Neutrophil (primary cell): ENCODE results near the gene PLCD4.

Experiments used
- H3K27ac ChIP-seq: fragments of 200-600 bp; sonication (generic); 2 replicates; pipeline ENCODE4 v1.5.1; 2016; ENCODE audit warnings: mild to moderate bottlenecking, moderate library complexity
- H3K27me3 ChIP-seq: fragments of 200-600 bp; sonication (generic); 2 replicates; pipeline ENCODE4 v1.6.0; 2016; ENCODE audit warnings: mild to moderate bottlenecking
- H3K36me3 ChIP-seq: fragments of 200-600 bp; sonication (generic); 2 replicates; pipeline ENCODE4 v1.5.1; 2017
- H3K4me1 ChIP-seq, 2 experiments: fragments of 200-600 bp in 1 of 2; sonication (generic) in 1 of 2; 1 replicate in 1 of 2; 2 replicates in 1 of 2; pipeline versions ENCODE4 v1.5.1 to v1.6.1; 2013 to 2016; ENCODE audit warnings: low read depth in 1 of 2, low read length in 1 of 2, mild to moderate bottlenecking in 1 of 2, moderate library complexity in 1 of 2; ENCODE audit not compliant: control insufficient read depth in 1 of 2, insufficient read depth in 1 of 2
- H3K4me3 ChIP-seq, 2 experiments: fragments of 200-600 bp in 1 of 2; sonication (generic) in 1 of 2; 1 replicate in 1 of 2; 2 replicates in 1 of 2; pipeline ENCODE4 v1.5.1; 2013 to 2016; ENCODE audit warnings: low read depth in 1 of 2, low read length in 1 of 2, mild to moderate bottlenecking in 1 of 2, moderate library complexity in 1 of 2
- H3K9me3 ChIP-seq: fragments of 200-600 bp; sonication (generic); 2 replicates; pipeline ENCODE4 v1.5.1; 2016
- CTCF ChIP-seq: fragments of 200-600 bp; sonication (generic); IDR thresholded peaks from 2 replicates; pipeline ENCODE4 v1.5.1; 2016; ENCODE audit warnings: antibody characterized with exemption

The PLCD4 gene

GRCh38 chr2:218635719-218636118 is 28.0 kb downstream of the PLCD4 start:
- H3K4me3 ChIP-seq: no peak overlapping the region
- no peaks in the 10 kb centered on the region for H3K9me3 ChIP-seq
- H3K36me3 ChIP-seq: peaks cover 78% of the 10 kb centered on the region
- no peak overlapping the region for H3K27ac ChIP-seq
- peaks cover 6% of the 10 kb centered on the region in 2 experiments for H3K4me1 ChIP-seq
- H3K27me3 ChIP-seq: no peaks in the 10 kb centered on the region
- TF ChIP-seq CTCF: no peak

DNA sequence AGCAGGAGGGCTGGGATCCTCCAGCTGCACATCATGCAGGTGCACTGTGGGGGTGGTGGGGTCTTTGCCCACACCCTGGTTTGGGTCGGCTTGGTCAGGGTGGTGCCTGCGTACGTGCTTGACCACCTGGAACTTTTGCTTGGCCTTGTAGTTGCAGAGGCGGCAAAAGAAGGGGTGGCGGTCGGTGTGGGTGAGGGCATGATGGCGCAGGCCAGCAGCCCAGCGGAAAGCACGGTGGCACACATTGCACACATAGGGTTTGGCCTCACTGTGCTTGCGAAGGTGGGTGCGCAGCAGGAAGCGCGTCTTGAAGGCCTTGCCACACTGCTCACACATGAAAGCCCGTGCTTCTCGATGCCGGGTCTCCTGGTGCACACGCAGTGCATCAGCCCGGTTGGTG is 30.7 kb downstream of the PLCD4 start:
- no peak overlapping the region for H3K27ac ChIP-seq
- H3K36me3 ChIP-seq: peaks cover 92% of the 10 kb centered on the region
- H3K27me3 ChIP-seq: no peaks in the 10 kb centered on the region
- no peak overlapping the region for H3K4me3 ChIP-seq
- peaks cover 6% of the 10 kb centered on the region in 2 experiments for H3K4me1 ChIP-seq
- TF ChIP-seq CTCF: no peak
- H3K9me3 ChIP-seq: no peaks in the 10 kb centered on the region

DNA sequence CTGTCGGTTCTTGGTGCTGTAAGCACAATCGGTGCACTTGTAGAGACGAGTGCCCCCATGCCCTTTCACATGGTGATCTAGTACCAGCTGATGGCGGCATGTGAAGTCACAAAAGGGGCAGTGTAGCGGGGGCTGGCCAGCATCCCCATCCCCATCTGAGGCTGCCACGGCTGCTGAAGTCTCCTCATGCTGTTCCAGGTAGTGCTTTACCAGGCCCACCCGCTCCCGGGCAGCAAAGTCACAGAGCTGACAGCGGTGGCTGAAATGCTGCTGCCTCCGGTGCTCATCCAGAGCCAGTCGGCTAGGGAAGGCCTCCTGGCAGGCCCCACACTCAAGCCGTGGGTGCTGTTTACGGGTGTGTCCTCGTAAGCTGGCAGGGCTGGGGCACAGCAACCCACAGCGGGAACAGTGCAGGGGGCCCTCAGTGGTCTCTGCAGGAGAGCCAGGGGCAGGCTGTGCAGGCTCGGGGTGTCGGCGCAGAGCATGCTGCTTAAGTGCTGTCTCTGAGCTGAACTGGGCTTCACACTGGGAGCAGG is 34.5 kb downstream of the PLCD4 start:
- no peak for TF ChIP-seq CTCF
- Histone ChIP-seq H3K9me3 (no peaks in the 10 kb centered on the region), H3K4me1 (no peaks in the 10 kb centered on the region), H3K4me3 (no peak overlapping the region), H3K27me3 (no peaks in the 10 kb centered on the region), H3K36me3 (peaks cover 91% of the 10 kb centered on the region), H3K27ac (no peak overlapping the region)

GRCh38 chr2:218642786-218643185 is 35.1 kb downstream of the PLCD4 start:
- no peak for TF ChIP-seq CTCF
- Histone ChIP-seq H3K36me3 (peaks cover 90% of the 10 kb centered on the region), H3K4me1 (no peaks in the 10 kb centered on the region)

GRCh38 chr2:218643751-218644310 is 36.1 kb downstream of the PLCD4 start:
- H3K4me1 ChIP-seq: no peaks in the 10 kb centered on the region
- no peak overlapping the region for H3K4me3 ChIP-seq
- H3K36me3 ChIP-seq: peaks cover 90% of the 10 kb centered on the region
- H3K27me3 ChIP-seq: no peaks in the 10 kb centered on the region
- TF ChIP-seq CTCF: no peak
- no peak overlapping the region for H3K27ac ChIP-seq
- H3K9me3 ChIP-seq: no peaks in the 10 kb centered on the region

More at GRCh38 chr2:218642786-218643185, 35.1 kb downstream of the PLCD4 start:
- no peaks in the 10 kb centered on the region for H3K9me3 ChIP-seq
- H3K27me3 ChIP-seq: no peaks in the 10 kb centered on the region
- H3K4me3 ChIP-seq: no peak overlapping the region
- no peak overlapping the region for H3K27ac ChIP-seq
